Neural progenitor cell (in vitro differentiated cells): ENCODE data around the gene SLC2A6.

Source experiments
- EZH2 ChIP-seq: fragments of 200-600 bp; sonication (generic); IDR thresholded peaks from 2 replicates; pipeline ENCODE4 v1.6.1; 2017; ENCODE audit warnings: antibody characterized with exemption, mild to moderate bottlenecking, moderate library complexity
- TF ChIP-seq, protein P1 (sequence below): fragments of 200-600 bp; sonication (generic); IDR thresholded peaks from 2 replicates; pipeline ENCODE4 v1.5.1; 2017; ENCODE audit warnings: antibody characterized with exemption, mild to moderate bottlenecking

- TF ChIP-seq, protein P1, sequence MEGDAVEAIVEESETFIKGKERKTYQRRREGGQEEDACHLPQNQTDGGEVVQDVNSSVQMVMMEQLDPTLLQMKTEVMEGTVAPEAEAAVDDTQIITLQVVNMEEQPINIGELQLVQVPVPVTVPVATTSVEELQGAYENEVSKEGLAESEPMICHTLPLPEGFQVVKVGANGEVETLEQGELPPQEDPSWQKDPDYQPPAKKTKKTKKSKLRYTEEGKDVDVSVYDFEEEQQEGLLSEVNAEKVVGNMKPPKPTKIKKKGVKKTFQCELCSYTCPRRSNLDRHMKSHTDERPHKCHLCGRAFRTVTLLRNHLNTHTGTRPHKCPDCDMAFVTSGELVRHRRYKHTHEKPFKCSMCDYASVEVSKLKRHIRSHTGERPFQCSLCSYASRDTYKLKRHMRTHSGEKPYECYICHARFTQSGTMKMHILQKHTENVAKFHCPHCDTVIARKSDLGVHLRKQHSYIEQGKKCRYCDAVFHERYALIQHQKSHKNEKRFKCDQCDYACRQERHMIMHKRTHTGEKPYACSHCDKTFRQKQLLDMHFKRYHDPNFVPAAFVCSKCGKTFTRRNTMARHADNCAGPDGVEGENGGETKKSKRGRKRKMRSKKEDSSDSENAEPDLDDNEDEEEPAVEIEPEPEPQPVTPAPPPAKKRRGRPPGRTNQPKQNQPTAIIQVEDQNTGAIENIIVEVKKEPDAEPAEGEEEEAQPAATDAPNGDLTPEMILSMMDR, result no peak
- TF ChIP-seq EZH2, result no peak
Measured at GRCh38 chr9:133449760-133450159, 29.1 kb downstream of the SLC2A6 start.
